Bladder microvascular endothelial cell (primary cell): ENCODE data around the gene MDP1. TPM values are rescaled to one million over a fixed set of nuclear protein-coding genes. Genes with fewer than 3 reads are reported as not detected.

Experiments used
- total RNA-seq: library from RNA; depleted of rRNA; stranded (reverse); fragments of >200 nt; gene quantifications from 2 replicates; pipeline ENCODE4 v1.2.3, GENCODE V29; 2014

MDP1 gene
- total RNA-seq: 6.3 and 7.7 TPM in 2 replicates

GRCh38 chr14:24215495-24216344 lies at the start of gene MDP1:
MDP1 (minus strand) TSS chr14:24216066; CDS start chr14:24215955, 111 bp downstream.

GRCh38 chr14:24262821-24263733 lies 47.2 kb upstream of the MDP1 start, which contains the start of gene TGM1:
TGM1 (minus strand) TSS chr14:24263177; CDS start chr14:24262352, 825 bp downstream.

GRCh38 chr14:24232645-24233537 lies 17.0 kb upstream of the MDP1 start, which contains the start of gene GMPR2:
GMPR2 (plus strand) TSS chr14:24232929; CDS start chr14:24233254, 325 bp downstream.

GRCh38 chr14:24232121-24232644 lies 16.3 kb upstream of the MDP1 start, which contains the start of gene NEDD8:
NEDD8 (minus strand) TSS chr14:24232367; CDS start chr14:24232267, 100 bp downstream.

GRCh38 chr14:24212924-24213865 lies 2.7 kb downstream of the MDP1 start, which contains the start of gene CHMP4A:
CHMP4A (minus strand) TSS chr14:24213488; CDS start chr14:24213439, 49 bp downstream.

GRCh38 chr14:24195186-24196070 lies 20.4 kb downstream of the MDP1 start, which contains the start of gene TM9SF1:
TM9SF1 (minus strand) TSS chr14:24195441; CDS start chr14:24195019, 422 bp downstream.

GRCh38 chr14:24188251-24189058 lies 27.4 kb downstream of the MDP1 start, which contains the start of gene IPO4:
IPO4 (minus strand) TSS chr14:24188816; CDS start chr14:24188787, 29 bp downstream.

GRCh38 chr14:24171422-24172260 lies 44.2 kb downstream of the MDP1 start, which contains the start of gene REC8:
REC8 (plus strand) TSS chr14:24172080; CDS start chr14:24172553, 473 bp downstream.

Other genes with a start within 250 kb of the MDP1 start
- gene DHRS4L2, start 227.1 kb downstream of the MDP1 start, total RNA-seq: 11.6 and 15.7 TPM in 2 replicates
- gene CARMIL3, start 164.1 kb downstream of the MDP1 start, total RNA-seq: not detected in 2 replicates
- not detected in 2 replicates for gene CPNE6, start 144.5 kb downstream of the MDP1 start, total RNA-seq
- gene PCK2, start 121.8 kb downstream of the MDP1 start, total RNA-seq: 4.4 and 9.4 TPM in 2 replicates
- 58.8 and 60.2 TPM in 2 replicates for gene DCAF11, start 101.3 kb downstream of the MDP1 start, total RNA-seq
- gene NRL, start 101.1 kb downstream of the MDP1 start, total RNA-seq: 0.82 and 0.97 TPM in 2 replicates
- 0.13 TPM in 1 of 2 replicates, not detected in the other for gene FITM1, start 85.4 kb downstream of the MDP1 start, total RNA-seq
- 118 and 158 TPM in 2 replicates for gene PSME1, start 79.9 kb downstream of the MDP1 start, total RNA-seq
- 17.6 and 28.3 TPM in 2 replicates for gene EMC9, start 74.5 kb downstream of the MDP1 start, total RNA-seq
- 124 and 147 TPM in 2 replicates for gene PSME2, start 69.5 kb downstream of the MDP1 start, total RNA-seq
- 37.1 and 38.4 TPM in 2 replicates for gene RNF31, start 68.6 kb downstream of the MDP1 start, total RNA-seq
- 55.4 and 72.4 TPM in 2 replicates for gene IRF9, start 54.8 kb downstream of the MDP1 start, total RNA-seq
- 2.3 and 2.5 TPM in 2 replicates for gene REC8, start 44.0 kb downstream of the MDP1 start, total RNA-seq
- 22.2 and 46.8 TPM in 2 replicates for gene IPO4, start 27.2 kb downstream of the MDP1 start, total RNA-seq
- 30.3 and 60.7 TPM in 2 replicates for gene TM9SF1, start 20.6 kb downstream of the MDP1 start, total RNA-seq
- not detected in 2 replicates for gene TSSK4, start 10.4 kb downstream of the MDP1 start, total RNA-seq
- 13.4 and 38.1 TPM in 2 replicates for gene CHMP4A, start 2.6 kb downstream of the MDP1 start, total RNA-seq
- 259 and 308 TPM in 2 replicates for gene NEDD8, start 16.3 kb upstream of the MDP1 start, total RNA-seq
- 97.6 and 118 TPM in 2 replicates for gene GMPR2, start 16.9 kb upstream of the MDP1 start, total RNA-seq
- 41.1 and 55.2 TPM in 2 replicates for gene TINF2, start 26.6 kb upstream of the MDP1 start, total RNA-seq
- 0.32 and 1.6 TPM in 2 replicates for gene TGM1, start 47.1 kb upstream of the MDP1 start, total RNA-seq
- gene RABGGTA, start 55.5 kb upstream of the MDP1 start, total RNA-seq: 16.0 and 27.5 TPM in 2 replicates
- 6.9 and 10.8 TPM in 2 replicates for gene DHRS1, start 83.7 kb upstream of the MDP1 start, total RNA-seq
- 18.5 and 29.8 TPM in 2 replicates for gene NOP9, start 83.8 kb upstream of the MDP1 start, total RNA-seq
- gene CIDEB, start 91.9 kb upstream of the MDP1 start, total RNA-seq: 3.7 and 3.8 TPM in 2 replicates
- gene LTB4R2, start 94.1 kb upstream of the MDP1 start, total RNA-seq: 2.6 and 5.0 TPM in 2 replicates
- 2.4 and 4.2 TPM in 2 replicates for gene LTB4R, start 95.4 kb upstream of the MDP1 start, total RNA-seq
- gene ADCY4, start 119.0 kb upstream of the MDP1 start, total RNA-seq: 61.5 and 89.6 TPM in 2 replicates
- 4.9 TPM in 2 replicates for gene RIPK3, start 123.9 kb upstream of the MDP1 start, total RNA-seq
- 3.2 and 7.4 TPM in 2 replicates for gene NFATC4, start 152.1 kb upstream of the MDP1 start, total RNA-seq
- 7.3 and 13.8 TPM in 2 replicates for gene NYNRIN, start 182.9 kb upstream of the MDP1 start, total RNA-seq
- 1.5 and 3.0 TPM in 2 replicates for gene CBLN3, start 213.6 kb upstream of the MDP1 start, total RNA-seq
- gene KHNYN, start 213.9 kb upstream of the MDP1 start, total RNA-seq: 50.0 and 63.4 TPM in 2 replicates
- gene SDR39U1, start 226.7 kb upstream of the MDP1 start, total RNA-seq: 6.5 and 11.0 TPM in 2 replicates